Retinal pigment epithelial cell (primary cell): ENCODE measurements around the gene FAM181A.

Experiments
- DNase-seq: peaks from one replicate; pipeline ENCODE4 v3.0.0-alpha.2; 2010; ENCODE audit warnings: low read depth
- H3K4me3 ChIP-seq: 2 replicates; pipeline ENCODE4 v1.5.1; 2011; ENCODE audit warnings: mild to moderate bottlenecking, low read length, control low read depth, moderate library complexity
- TF ChIP-seq, protein P1 (sequence below): conservative IDR thresholded peaks from 2 replicates; pipeline ENCODE4 v1.5.1; 2011; ENCODE audit warnings: low read depth, low read length, control low read depth, inconsistent platforms

Gene FAM181A

DNA sequence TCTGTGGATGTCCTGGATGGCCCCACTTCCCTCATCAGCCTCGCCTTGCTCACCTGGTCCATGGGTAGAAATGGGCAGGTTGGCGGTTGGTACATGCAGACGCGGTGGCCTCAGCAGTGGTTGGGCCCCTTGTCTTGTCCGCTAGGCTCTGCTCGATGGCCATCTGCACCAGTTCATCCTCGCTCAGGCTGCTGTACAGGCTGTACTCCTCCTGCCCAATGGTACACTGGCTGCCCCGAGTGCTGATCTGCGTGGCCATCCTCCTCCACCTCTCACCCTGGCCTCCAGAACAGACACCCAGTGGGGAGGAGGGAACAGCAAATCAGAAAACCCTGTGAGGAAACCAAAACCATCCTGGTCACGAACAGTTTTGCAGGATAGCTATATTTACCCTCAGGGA, 37.1 kb downstream of the FAM181A start:
- no peak overlapping the region for H3K4me3 ChIP-seq
- TF ChIP-seq, protein P1, sequence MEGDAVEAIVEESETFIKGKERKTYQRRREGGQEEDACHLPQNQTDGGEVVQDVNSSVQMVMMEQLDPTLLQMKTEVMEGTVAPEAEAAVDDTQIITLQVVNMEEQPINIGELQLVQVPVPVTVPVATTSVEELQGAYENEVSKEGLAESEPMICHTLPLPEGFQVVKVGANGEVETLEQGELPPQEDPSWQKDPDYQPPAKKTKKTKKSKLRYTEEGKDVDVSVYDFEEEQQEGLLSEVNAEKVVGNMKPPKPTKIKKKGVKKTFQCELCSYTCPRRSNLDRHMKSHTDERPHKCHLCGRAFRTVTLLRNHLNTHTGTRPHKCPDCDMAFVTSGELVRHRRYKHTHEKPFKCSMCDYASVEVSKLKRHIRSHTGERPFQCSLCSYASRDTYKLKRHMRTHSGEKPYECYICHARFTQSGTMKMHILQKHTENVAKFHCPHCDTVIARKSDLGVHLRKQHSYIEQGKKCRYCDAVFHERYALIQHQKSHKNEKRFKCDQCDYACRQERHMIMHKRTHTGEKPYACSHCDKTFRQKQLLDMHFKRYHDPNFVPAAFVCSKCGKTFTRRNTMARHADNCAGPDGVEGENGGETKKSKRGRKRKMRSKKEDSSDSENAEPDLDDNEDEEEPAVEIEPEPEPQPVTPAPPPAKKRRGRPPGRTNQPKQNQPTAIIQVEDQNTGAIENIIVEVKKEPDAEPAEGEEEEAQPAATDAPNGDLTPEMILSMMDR, result no peak
- no peak for DNase-seq

DNA sequence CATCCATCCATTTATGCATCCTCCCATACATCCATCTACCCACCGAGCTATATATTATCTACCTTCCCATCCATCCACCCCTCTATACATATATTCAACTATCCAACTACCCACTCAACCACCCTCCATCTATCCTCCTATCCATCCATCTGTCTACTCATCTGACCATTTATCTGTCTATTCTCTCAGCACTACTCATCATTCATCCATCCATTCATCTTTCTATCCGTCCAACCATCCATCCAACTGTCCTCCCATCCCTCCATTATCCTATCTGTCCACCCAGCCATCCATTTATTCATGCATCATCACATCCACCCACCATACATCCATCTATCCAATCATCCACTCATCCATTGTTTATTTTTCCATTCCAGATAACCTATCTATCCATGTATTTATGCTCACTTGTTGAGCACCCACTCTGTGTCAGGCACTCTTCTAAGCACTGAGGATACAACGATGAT, 37.7 kb downstream of the FAM181A start:
- no peak for DNase-seq
- TF ChIP-seq, protein P1, result no peak
- no peak overlapping the region for H3K4me3 ChIP-seq

GRCh38 chr14:93965287-93965821, 38.2 kb downstream of the FAM181A start:
- TF ChIP-seq, protein P1, result no peak
- no peak overlapping the region for H3K4me3 ChIP-seq
- peak; percentile 95 for DNase-seq

DNA sequence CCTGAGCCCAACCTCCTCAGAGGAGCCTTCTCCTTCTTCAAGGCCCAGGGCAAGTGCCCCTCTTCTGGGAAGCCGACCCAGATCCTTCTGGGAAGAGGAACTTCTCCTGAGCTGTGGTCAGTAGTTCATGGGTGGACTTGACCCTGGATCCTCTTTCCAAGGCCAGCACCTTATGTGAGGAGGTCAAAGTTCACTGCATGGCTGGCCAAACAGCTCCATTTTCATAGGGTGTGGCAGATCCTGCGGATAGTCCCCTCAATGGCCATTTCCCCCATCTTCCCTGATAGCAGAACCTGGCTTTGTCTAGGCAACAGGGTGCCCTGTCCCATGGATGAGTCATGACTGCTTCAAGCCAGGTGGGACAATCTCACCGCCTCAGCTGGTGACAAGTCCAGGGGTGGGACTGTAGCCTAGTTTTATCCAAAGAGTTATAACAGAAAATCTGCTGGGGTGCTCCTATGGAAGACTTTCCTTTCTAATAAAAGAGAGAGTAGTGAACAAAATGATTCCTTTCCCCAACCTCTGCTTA, 38.9 kb downstream of the FAM181A start:
- no peak overlapping the region for H3K4me3 ChIP-seq
- TF ChIP-seq, protein P1, result no peak
- DNase-seq, result no peak

DNA sequence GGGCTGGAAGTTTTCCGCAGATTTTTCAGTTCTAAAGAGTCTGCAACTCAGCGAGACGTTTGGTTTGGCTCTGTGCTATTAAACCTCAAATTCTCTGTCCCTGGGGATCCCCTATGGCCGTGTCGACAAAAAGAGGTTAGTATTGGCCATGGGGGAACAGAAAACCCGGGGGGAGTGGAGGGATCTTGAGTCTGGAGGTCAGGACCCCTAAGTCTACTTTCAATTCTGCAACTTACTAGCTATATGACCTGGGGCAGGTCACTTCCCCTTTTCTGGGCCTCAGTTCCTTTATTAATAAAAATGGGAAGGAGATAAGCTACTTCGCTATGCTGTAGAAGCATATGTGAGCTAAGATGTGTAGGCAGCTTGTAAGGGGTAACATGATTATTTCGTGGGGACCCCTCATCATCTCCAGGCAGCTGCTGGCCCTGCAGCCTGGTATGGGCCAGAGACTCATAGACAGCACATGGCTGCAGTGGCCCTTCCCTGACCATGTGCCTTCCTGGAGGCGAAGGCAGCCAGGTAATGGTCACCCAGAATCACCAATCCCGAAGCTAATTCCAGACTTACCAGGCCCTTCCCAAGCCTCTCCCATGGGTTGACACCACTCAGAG, 40.6 kb downstream of the FAM181A start:
- DNase-seq, result no peak
- no peak overlapping the region for H3K4me3 ChIP-seq
- TF ChIP-seq, protein P1, result no peak

GRCh38 chr14:93969082-93969828, 42.1 kb downstream of the FAM181A start:
- no peak overlapping the region for H3K4me3 ChIP-seq
- TF ChIP-seq, protein P1, result no peak
- DNase-seq, result no peak
